Measurements from ENCODE around the gene TBCB.
"Not testable (repeated sequence)": the region's sequence is repeated elsewhere in the genome, so short reads cannot be mapped to it uniquely, and the experiment has no call there.

TBCB gene

GRCh38 chr19:36115453-36116343 is at the start of gene TBCB:
Gene TBCB (plus strand): TSS chr19:36115468. CDS start chr19:36115561, 93 bp downstream.
- no peak for DNase-seq

- DNase-seq: no peak
Measured at GRCh38 chr19:36067681-36068080, 47.6 kb upstream of the TBCB start.

- DNase-seq: not testable (repeated sequence)
Measured at GRCh38 chr19:36068810-36069499, 46.3 kb upstream of the TBCB start.

GRCh38 chr19:36072081-36072480 is 43.2 kb upstream of the TBCB start:
- DNase-seq: no peak

- DNase-seq: no peak
Measured at GRCh38 chr19:36073121-36073876, 42.0 kb upstream of the TBCB start.

GRCh38 chr19:36079389-36079945 is 35.8 kb upstream of the TBCB start:
- DNase-seq: no peak

GRCh38 chr19:36081385-36081784 is 33.9 kb upstream of the TBCB start:
- no peak for DNase-seq

- no peak for DNase-seq
Measured at GRCh38 chr19:36081894-36082293, 33.4 kb upstream of the TBCB start.

GRCh38 chr19:36082916-36083315 is 32.4 kb upstream of the TBCB start:
- DNase-seq: no peak

GRCh38 chr19:36084231-36085009 is 30.8 kb upstream of the TBCB start:
- no peak for DNase-seq

GRCh38 chr19:36086326-36086725 is 28.9 kb upstream of the TBCB start:
- no peak for DNase-seq

GRCh38 chr19:36089847-36090246 is 25.4 kb upstream of the TBCB start:
- no peak for DNase-seq

- no peak for DNase-seq
Measured at GRCh38 chr19:36090910-36091695, 24.2 kb upstream of the TBCB start.

- no peak for DNase-seq
Measured at GRCh38 chr19:36092566-36092965, 22.7 kb upstream of the TBCB start.

- DNase-seq: no peak
Measured at GRCh38 chr19:36093146-36093662, 22.1 kb upstream of the TBCB start.

- no peak for DNase-seq
Measured at GRCh38 chr19:36093687-36094086, 21.6 kb upstream of the TBCB start.

GRCh38 chr19:36097036-36097435 is 18.2 kb upstream of the TBCB start:
- DNase-seq: no peak

- DNase-seq: no peak
Measured at GRCh38 chr19:36099166-36099785, 16.0 kb upstream of the TBCB start.

- no peak for DNase-seq
Measured at GRCh38 chr19:36100476-36100875, 14.8 kb upstream of the TBCB start.

GRCh38 chr19:36101550-36102327 is 13.5 kb upstream of the TBCB start:
- no peak for DNase-seq
